SK-N-DZ (cell line): ENCODE results near the gene LYRM4.

Experiments used
- DNase-seq: peaks from one replicate; pipeline ENCODE4 v3.0.0-alpha.2; 2015; ENCODE audit warnings: low spot score

The LYRM4 gene

DNA sequence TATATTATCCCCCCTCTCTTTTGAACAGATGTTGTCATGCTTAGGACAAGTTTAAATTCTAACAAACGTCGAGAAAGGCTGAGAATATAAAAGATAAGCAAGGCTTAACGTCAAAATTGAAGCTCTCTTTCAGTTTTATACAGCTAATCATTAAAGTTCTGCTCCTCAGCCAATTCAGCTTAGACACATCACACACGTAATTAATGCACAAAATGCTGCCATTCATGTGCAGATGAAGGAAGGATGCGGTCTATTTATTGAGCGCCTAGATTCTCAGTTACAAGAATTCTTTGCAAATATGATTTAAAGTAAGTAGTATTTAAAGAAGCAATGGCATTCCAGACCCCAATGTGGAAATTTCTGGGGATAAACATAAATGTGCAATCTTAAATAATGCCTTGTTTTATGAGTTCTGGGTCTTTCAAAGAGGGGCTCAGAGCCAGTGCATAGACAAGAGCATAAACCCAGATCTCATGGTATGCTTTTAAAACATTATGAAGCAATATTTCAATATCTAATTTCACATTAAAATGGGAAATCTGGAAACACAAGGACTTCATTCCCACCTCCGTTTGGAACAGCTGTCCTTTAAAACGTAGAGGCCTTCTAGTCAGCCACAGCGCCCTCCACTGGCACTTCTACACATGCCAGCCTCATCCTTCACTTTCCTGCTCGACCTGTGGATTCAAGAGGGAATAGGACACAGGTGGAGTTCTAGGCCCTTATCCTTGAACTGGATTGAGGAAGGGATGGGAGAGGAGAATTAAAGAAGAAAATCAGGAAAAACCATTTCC is 85.8 kb downstream of the LYRM4 start:
- no peak for DNase-seq

- no peak for DNase-seq
These were observed 86.5 kb downstream of the LYRM4 start for GRCh38 chr6:5174244-5174643.

GRCh38 chr6:5173810-5174209 is 86.9 kb downstream of the LYRM4 start:
- DNase-seq, result no peak

DNA sequence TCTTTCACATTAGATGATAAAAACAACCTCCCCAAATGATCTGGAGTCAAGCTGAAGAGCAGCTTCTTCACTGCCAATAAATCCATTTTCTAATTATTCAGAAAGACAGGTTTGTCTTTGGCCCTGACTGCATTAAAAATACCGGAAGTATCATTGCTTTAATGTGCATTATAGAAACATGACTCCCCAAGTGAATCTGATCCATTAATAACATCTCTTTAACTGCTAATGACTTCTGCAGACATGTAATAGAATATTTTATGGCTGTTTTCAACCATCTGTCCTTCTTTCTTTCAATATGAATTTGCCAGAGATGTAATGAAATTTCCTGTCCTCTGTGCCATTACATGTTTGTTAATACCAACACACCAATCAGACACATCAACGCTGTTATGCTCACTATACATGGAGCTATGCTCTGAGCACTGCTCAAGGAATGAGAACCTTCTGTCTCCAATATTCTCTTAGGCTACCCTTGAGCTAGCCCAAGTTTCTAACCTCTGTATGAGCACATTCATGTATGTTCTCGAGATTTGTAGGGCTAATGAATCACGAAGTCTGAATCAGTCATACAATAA is 87.8 kb downstream of the LYRM4 start:
- DNase-seq, result no peak

- DNase-seq, result no peak
These were observed 88.6 kb downstream of the LYRM4 start for GRCh38 chr6:5172041-5172653.

DNA sequence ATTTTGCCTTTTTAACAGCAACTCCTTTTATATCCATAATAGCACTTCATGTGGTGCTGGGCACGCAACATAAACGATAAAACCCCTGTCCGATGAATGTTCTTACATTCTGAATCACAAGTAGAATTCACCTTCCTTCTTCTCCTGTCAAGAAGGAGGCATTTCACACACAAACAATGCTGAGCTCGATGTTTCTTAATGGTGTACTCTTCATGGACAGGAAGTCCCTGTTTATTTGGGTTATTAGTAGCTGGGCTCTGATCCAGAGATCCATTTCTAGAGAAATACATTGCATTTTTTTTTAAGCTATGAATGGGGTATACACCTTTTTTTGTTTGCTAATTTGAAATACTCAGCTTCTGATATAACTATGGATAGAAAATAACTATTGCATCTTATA is 93.2 kb downstream of the LYRM4 start:
- DNase-seq, result no peak

- no peak for DNase-seq
These were observed 96.7 kb downstream of the LYRM4 start for GRCh38 chr6:5164092-5164491.

- DNase-seq, result no peak
These were observed 97.5 kb downstream of the LYRM4 start for GRCh38 chr6:5163247-5163646.

DNA sequence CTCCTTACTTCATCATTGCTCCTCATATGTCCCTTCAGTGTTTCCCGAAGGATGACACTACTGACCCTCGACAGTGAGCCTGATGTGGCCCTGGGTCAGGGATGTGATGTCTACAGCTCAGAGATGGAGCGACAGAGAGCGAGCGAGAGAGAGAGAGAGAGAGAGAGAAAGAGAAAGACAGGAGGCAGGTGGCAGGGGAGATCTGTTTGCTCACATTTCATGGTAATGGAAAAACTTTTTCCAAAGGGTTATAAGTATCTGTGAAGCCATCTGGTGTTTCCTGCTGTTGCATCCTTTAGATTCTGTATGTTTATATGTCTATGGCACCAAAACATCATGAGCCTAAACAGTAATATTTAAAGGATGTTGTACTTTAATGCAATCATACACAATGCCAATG is 98.4 kb downstream of the LYRM4 start:
- no peak for DNase-seq

DNA sequence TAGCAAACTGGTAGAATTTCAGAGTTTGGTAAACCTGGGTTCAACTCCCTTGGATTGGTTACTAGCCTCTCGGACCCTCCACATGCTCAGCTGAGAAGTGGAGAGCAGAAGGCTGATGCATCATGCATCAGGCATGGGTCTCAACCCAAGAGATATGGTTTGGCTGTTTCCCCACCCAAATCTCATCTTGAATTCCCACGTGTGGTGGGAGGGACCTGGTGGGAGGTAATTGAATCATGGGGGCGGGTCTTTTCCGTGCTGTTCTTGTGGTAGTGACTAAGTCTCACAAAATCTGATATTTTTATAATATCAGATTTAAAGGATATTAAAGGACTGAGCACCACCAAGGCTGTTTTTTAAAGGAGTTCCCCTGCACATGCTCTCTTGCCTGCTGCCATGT is 100.5 kb downstream of the LYRM4 start:
- DNase-seq, result no peak

- DNase-seq, result no peak
These were observed 101.6 kb downstream of the LYRM4 start for GRCh38 chr6:5159162-5159561.

DNA sequence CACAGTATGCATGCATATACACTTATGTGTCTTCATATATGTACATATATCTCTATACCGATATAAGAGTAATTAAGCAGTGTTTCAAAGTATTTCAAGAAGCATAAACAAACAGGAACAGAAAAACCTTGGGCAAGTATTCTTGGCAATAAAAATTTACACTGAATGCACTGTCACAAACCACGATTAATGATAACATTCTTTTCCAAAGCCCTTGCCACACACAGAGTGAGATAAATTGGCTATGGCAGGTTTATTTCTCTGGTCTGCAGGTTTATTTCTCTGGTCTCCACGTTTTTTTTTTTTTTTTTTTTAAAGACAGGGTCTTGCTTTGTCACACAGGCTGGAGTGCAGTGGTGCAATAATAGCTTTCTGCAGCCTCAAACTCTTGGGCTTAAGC is 102.6 kb downstream of the LYRM4 start:
- no peak for DNase-seq

DNA sequence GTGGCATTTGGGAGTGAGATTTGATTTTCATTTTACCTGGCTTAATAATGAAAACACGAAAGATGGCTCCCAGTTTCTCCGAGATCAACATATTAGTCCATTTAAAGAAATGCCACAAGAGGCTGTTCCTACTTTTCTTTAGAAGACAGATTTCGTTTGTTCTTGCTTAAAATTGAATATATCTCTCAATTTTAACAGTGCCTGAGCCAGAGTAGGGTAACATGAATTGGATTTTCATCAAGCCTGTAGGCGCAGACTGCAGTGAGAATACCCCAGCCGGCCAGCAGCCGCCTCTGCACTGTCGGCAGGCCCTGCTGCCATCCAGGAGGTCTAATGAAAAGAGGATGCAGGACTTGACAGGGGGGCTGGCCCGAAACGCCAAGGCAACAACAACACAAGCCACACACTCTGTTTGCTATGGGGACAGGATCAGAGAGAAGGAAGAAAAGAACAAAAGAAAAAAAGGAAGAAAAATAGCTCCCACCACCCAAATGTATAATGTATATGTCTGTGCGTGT is 103.1 kb downstream of the LYRM4 start:
- no peak for DNase-seq

DNA sequence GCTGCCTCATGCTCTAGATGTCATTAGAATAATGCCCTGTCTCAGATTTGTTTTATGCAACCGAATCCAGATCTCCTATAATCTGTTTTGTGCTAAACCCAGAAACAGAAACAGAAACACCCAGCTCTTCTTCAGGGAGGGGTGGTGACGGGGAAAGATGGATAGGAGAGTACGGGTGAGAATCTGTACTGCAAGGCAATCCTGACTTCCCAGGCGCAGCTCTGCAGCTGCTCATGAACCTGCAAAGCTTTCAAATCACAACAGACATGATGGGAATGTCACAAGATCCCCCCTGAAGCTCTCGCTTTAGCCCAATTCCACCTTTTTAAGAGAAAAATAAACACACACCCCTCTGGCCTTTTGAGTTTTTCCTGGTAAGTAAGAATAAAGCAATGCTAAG is 104.1 kb downstream of the LYRM4 start:
- DNase-seq, result no peak

GRCh38 chr6:5155906-5156305 is 104.8 kb downstream of the LYRM4 start:
- no peak for DNase-seq

GRCh38 chr6:5153186-5153585 is 107.6 kb downstream of the LYRM4 start:
- DNase-seq, result no peak

DNA sequence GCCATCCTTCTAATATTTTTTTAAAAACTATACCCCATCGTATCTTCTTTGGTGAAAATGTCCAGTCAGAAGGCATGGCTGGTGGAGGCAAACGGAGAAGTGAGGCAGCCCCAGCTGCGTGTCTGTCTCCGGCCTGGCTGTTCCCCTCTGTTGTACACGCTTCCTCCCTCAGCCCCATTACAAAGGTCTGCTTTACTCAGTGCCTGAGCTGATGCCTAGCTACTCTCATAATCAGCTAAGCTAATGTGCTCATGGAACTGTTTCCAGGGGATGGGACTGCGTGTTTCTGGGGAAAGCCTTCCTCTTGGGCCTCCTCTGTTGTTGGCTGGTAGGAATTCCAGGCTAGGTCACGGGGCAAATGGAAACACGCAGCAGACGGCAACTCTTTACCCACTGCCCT is 108.3 kb downstream of the LYRM4 start:
- DNase-seq, result no peak

- no peak for DNase-seq
These were observed 108.8 kb downstream of the LYRM4 start for GRCh38 chr6:5151955-5152401.

DNA sequence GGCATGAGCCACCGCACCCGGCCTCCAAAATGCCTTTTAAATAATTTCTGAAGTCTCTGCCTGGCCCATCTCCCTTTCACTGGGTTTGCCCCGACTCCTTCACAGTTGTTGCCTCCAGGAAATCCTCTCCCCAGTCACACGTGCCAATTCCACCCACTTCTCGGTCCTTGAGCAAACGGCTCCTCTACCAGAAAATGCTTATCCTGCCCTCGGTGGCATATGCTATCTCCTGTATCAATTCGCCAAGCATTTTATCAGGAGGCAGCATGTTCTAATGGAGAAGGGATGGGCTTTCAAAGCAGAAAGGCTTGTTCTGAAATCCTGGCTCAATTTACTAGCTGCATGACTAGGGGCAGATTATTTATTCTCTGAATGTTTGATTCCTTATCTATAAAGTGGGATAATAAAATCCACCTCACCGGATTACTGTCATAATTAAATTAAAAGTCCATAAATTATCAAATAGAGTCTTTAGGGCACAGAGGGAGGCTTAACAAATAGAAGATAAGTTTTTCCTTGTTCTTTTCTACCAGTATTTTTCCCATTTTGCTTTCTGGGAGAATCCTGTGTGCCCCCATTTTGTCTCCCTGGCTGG is 109.3 kb downstream of the LYRM4 start:
- DNase-seq, result no peak

DNA sequence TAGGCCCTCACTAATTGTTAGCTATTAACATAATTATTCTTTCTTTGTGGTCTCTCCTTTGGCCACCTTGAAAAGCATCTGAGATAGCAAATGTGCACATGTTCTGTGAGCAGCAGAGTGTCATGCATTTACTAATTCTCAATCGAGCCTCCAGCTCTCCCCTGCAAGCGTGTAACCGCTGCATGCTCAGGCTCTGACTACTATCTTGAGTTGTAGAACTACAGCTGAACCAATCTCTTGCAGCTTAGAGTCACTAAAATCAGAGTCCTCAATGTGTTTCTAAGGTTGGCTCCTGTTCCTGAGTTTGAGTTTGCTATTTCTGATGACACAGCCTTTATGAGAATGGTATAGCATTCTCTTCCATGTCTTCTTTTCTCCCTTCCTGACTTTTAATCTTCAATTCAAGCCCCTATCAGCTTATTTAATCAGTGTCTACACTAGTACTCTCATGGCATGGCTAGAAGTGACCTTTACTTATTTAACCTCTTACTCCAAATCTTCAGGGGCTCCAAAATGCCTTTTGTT is 110.1 kb downstream of the LYRM4 start:
- no peak for DNase-seq

DNA sequence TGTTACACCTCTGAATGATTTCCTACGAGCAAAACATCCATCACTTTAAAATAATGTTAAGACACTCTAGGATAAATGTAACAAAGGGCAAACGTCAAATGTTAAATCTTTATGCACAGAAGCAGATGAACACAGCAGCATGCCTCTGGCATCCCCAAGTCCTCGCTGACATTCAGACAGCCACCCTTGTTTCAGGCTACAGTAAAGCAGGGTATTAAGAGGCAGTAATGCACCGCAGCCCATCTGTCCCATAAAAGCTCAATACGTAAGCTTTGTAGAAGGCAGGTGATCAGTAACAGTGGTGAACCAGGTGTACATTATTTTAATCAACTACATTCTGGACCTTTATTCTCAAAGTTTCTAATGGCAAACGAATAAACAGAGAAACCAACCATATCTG is 110.9 kb downstream of the LYRM4 start:
- DNase-seq, result no peak

GRCh38 chr6:5149159-5149704 is 111.5 kb downstream of the LYRM4 start:
- DNase-seq, result no peak
